HepG2 (cell line): ENCODE data around the gene COL18A1. TPM values are rescaled to one million over a fixed set of nuclear protein-coding genes. Genes with fewer than 3 reads are reported as not detected.
A peak's percentile ranks its signal among the peaks of the same experiment; 100 is the strongest.

Experiments
- ATAC-seq: fragments of 200-7000 bp; cut with Tn5 transposase; 3 replicates; pipeline ENCODE4 v1.9.1; 2020; ENCODE audit warnings: mild to moderate bottlenecking, moderate library complexity
- BruUV-seq: library from RNA; stranded (reverse); fragments of 400-500 nt; replicated peaks from 2 replicates; lab custom pipeline; 2021; lab: Mats Ljungman, UMichigan
- CTCF ChIA-PET: fragments of 300-600 bp; formaldehyde crosslinking; extraction: SDS; loops from one replicate; lab custom pipeline; 2021; ENCODE audit warnings: low total read pairs, inconsistent platforms, low intra/inter-chr PET ratio; lab: Yijun Ruan, JAX
- POLR2A ChIA-PET: fragments of 350-600 bp; sonication (Branson Sonifier 250); formaldehyde crosslinking; loops from one replicate; lab custom pipeline; 2020; ENCODE audit warnings: antibody characterized with exemption, inconsistent platforms; lab: Yijun Ruan, JAX
- DNase-seq: peaks from one replicate; pipeline ENCODE4 v3.0.0-alpha.2; 2015; ENCODE audit warnings: low spot score
- FAIRE-seq: peaks from 3 replicates; lab custom pipeline; 2011; peaks lifted over from hg19 to GRCh38; lab: Jason Lieb, UNC
- H2AFZ ChIP-seq: one replicate; pipeline ENCODE4 v1.6.1; 2011; ENCODE audit warnings: low read length, inconsistent platforms
- H3K27ac ChIP-seq: fragments of 300-600 bp; 3 replicates; pipeline ENCODE4 v1.8.0; 2011; ENCODE audit warnings: mixed run types, mild to moderate bottlenecking, mixed read lengths, low read length, inconsistent platforms; ENCODE audit not compliant: insufficient read depth; ENCODE audit errors: extremely low read length
- H3K27me3 ChIP-seq, 2 experiments: fragments of 200-600 bp in 1 of 2; 2 replicates in 1 of 2; 3 replicates in 1 of 2; pipeline versions ENCODE4 v1.6.0 to v1.8.0; 2011; ENCODE audit warnings: low read length in 2 of 2, mild to moderate bottlenecking in 2 of 2, moderate library complexity in 2 of 2, inconsistent platforms in 1 of 2; ENCODE audit not compliant: insufficient read depth in 2 of 2, control insufficient read depth in 1 of 2
- H3K36me3 ChIP-seq, 2 experiments: fragments of 200-600 bp in 1 of 2; replicated peaks in 1 of 2; 2 replicates in 1 of 2; 3 replicates in 1 of 2; pipeline versions ENCODE4 v1.5.1 to v1.8.0; 2011; ENCODE audit warnings: low read length in 2 of 2, inconsistent platforms in 1 of 2; ENCODE audit not compliant: insufficient read depth in 2 of 2, control insufficient read depth in 1 of 2
- H3K4me1 ChIP-seq: 2 replicates; pipeline ENCODE4 v1.5.1; 2012; ENCODE audit warnings: low read length, inconsistent platforms; ENCODE audit not compliant: insufficient read depth
- H3K4me2 ChIP-seq: 2 replicates; pipeline ENCODE4 v1.6.0; 2011; ENCODE audit warnings: low read depth, low read length, inconsistent platforms
- H3K4me3 ChIP-seq, 3 experiments: fragments of 200-600 bp in 1 of 3; sonication (generic), shearing (Covaris generic) in 1 of 3; replicated peaks in 1 of 3; 2 replicates each; pipeline ENCODE4 v1.5.1; 2011 to 2016; ENCODE audit warnings: low read length in 3 of 3, inconsistent platforms in 2 of 3, low read depth in 2 of 3, mild to moderate bottlenecking in 2 of 3, control low read depth in 1 of 3, mixed read lengths in 1 of 3; ENCODE audit not compliant: insufficient read depth in 1 of 3
- H3K79me2 ChIP-seq: one replicate; pipeline ENCODE4 v1.6.1; 2011; ENCODE audit warnings: low read length, inconsistent platforms; ENCODE audit not compliant: insufficient read depth
- H3K9ac ChIP-seq: 2 replicates; pipeline ENCODE4 v1.6.0; 2011; ENCODE audit warnings: mild to moderate bottlenecking, low read depth, low read length, inconsistent platforms; ENCODE audit not compliant: insufficient read depth
- H3K9me3 ChIP-seq: 2 replicates; pipeline ENCODE4 v1.5.1; 2012; ENCODE audit warnings: mild to moderate bottlenecking, low read length
- H4K20me1 ChIP-seq: 2 replicates; pipeline ENCODE4 v1.6.0; 2011; ENCODE audit warnings: inconsistent platforms, mild to moderate bottlenecking, low read length, moderate library complexity; ENCODE audit not compliant: insufficient read depth
- ATF7 ChIP-seq, 2 experiments: fragments of 450-650 bp in 1 of 2; sonication (generic) in 1 of 2; formaldehyde crosslinking in 1 of 2; IDR thresholded peaks; 2 replicates each; pipeline versions ENCODE4 v1.4.0 to v1.6.1; 2016 to 2020; ENCODE audit warnings: antibody characterized with exemption in 1 of 2, mild to moderate bottlenecking in 1 of 2, missing genetic modification reagents in 1 of 2
- MIER2 ChIP-seq: IDR thresholded peaks from 2 replicates; pipeline ENCODE4 v1.6.1; 2016; ENCODE audit warnings: missing biosample characterization, missing genetic modification reagents
- RAD21 ChIP-seq: fragments of 450-650 bp; formaldehyde crosslinking; IDR thresholded peaks from 2 replicates; pipeline ENCODE4 v1.5.0; 2020; ENCODE audit warnings: mild to moderate bottlenecking
- SAP130 ChIP-seq: IDR thresholded peaks from 2 replicates; pipeline ENCODE4 v1.6.1; 2016; ENCODE audit warnings: low read depth
- TEAD3 ChIP-seq: optimal IDR thresholded peaks from 2 replicates; pipeline ENCODE3; 2016; ENCODE audit warnings: borderline replicate concordance
- ZBTB34 ChIP-seq: sonication (generic); formaldehyde crosslinking; IDR thresholded peaks from 2 replicates; pipeline ENCODE4 v1.8.0; 2022; ENCODE audit warnings: mild to moderate bottlenecking, missing genetic modification reagents
- ZBTB4 ChIP-seq: sonication (generic); formaldehyde crosslinking; IDR thresholded peaks from 2 replicates; pipeline ENCODE4 v1.4.0; 2020; ENCODE audit warnings: missing genetic modification reagents, mild to moderate bottlenecking, borderline replicate concordance
- ZNF781 ChIP-seq: sonication (generic); formaldehyde crosslinking; IDR thresholded peaks from 2 replicates; pipeline ENCODE4 v1.5.1; 2020; ENCODE audit warnings: borderline replicate concordance, mild to moderate bottlenecking, missing genetic modification reagents; ENCODE audit errors: not compliant biosample characterization
- WGBS: methylation state at CpG from one replicate; pipeline ENCODE4 v1.1.6; 2017; ENCODE audit warnings: low lambda C conversion rate; 5-methylcytosine and 5-hydroxymethylcytosine counted together
- in situ Hi-C: cut with HindIII; loops from 2 replicates; pipeline ENCODE4 v1.10.0; 2017; ENCODE audit warnings: low pct_unique_long_range_greater_than_20kb; ENCODE audit not compliant: extremely low pct_ligation_motif_present
- intact Hi-C: fragments of 100-400 bp; cut with micrococcal nuclease; formaldehyde crosslinking; loops from one replicate; pipeline ENCODE4 v1.10.0; 2022; ENCODE audit not compliant: unreplicated experiment
- polyA plus RNA-seq, 8 experiments: library from polyadenylated mRNA; depleted of rRNA in 3 of 8; stranded (reverse) in 7 of 8; unstranded in 1 of 8; fragments of >200 nt; fragmentation: Illumina TruSeq in 4 of 8; extraction: Trizol in 4 of 8; gene quantifications; 2 replicates each; pipeline versions ENCODE4 v1.2.1 to v1.2.3, GENCODE V29; 2011 to 2016; ENCODE audit warnings: low read depth in 4 of 8, missing spikeins in 1 of 8, mixed read lengths in 1 of 8; ENCODE audit not compliant: insufficient read depth in 1 of 8
- total RNA-seq, 5 experiments: library from RNA; depleted of rRNA; stranded (reverse); fragments of >200 nt; fragmentation: Illumina TruSeq; extraction: Trizol; gene quantifications; 2 replicates each; pipeline ENCODE4 v1.2.3, GENCODE V29; 2016; ENCODE audit warnings: low read depth in 1 of 5
- TF ChIP-seq, protein P1 (sequence below): sonication (generic); formaldehyde crosslinking; IDR thresholded peaks from 2 replicates; pipeline ENCODE4 v1.9.0; 2022; ENCODE audit warnings: missing genetic modification reagents, mild to moderate bottlenecking, borderline replicate concordance

COL18A1 gene
- total and polyA plus RNA-seq, 2 of the 13 experiments (the other 11 are each of a cell fraction or from before 2014, with no cell fraction given), result 79.0 to 102 TPM

- Histone ChIP-seq H3K4me3 (no peak overlapping the region), H2AFZ (no peak overlapping the region), H4K20me1 (no peaks in the 10 kb centered on the region), H3K4me2 (peak overlapping the region; percentile 26; the same call in 1 of the 2 replicates), H3K4me1 (peaks cover 68% of the 10 kb centered on the region), H3K27ac (no peak overlapping the region), H3K9me3 (no peaks in the 10 kb centered on the region), H3K27me3 (peaks cover 2 to 59% of the 10 kb centered on the region in 2 experiments), H3K36me3 (no peaks in the 10 kb centered on the region), H3K79me2 (no peaks in the 10 kb centered on the region), H3K9ac (no peak overlapping the region)
- ChIA-PET CTCF (interaction anchor here (1.6 kb wide), 1 partner anchor 53 kb away, joined by 4 read pairs; no protein-coding TSS in a partner anchor), POLR2A (interaction anchor here (1.1 to 1.7 kb wide), 2 partner anchors 22 to 37 kb away, joined by 3 read pairs; no protein-coding TSS in a partner anchor)
- no TSS peak for BruUV-seq
- FAIRE-seq (no peak), DNase-seq (no peak), ATAC-seq (peak; percentile 31)
- 47% methylated on average over 4 of the region's 11 CpGs for WGBS
- TF ChIP-seq ZNF781 (CRISPR knock-in tag), result no peak
- TF ChIP-seq TEAD3 (CRISPR knock-in tag), result peak; percentile 47
- no peak for TF ChIP-seq ZBTB34 (CRISPR knock-in tag)
- intact Hi-C loops (no loop called here), in situ Hi-C loops (no loop called here)
Measured at GRCh38 chr21:45386336-45386727, 18.6 kb upstream of the COL18A1 start.

DNA sequence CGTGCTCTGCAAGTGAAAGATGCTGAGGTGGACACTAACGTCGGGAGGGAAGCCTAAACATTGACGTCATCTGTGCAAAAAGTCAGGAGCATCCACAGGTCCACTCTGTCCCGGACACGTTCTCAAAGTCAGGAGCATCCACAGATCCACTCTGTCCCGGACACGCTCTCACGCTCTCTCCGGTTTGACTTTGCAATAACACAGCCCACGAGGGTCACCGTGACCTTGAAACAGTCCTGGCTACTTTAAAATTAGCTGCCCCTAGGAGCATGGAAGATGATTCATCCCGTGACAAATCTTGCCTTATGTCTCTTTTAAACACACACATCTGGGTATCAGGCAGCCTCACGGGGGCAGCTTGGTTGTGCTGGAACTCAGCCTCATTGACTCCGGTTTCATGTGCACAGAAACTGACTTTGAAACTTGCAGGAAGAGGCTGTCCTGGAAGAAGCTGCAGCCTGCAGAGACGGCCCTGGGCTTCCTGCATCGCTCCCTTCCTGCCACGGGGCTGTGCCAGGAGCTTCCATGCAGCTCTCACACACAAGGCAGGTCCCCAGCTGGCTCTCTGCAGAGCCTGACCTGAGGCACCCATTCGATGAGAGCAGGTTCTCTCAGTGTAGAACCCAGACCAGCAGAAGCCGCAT, 18.1 kb upstream of the COL18A1 start:
- Histone ChIP-seq H3K79me2 (no peaks in the 10 kb centered on the region), H4K20me1 (no peaks in the 10 kb centered on the region), H3K27ac (no peak overlapping the region), H3K4me1 (peaks cover 63% of the 10 kb centered on the region), H3K4me2 (peak overlapping the region; percentile 26; the same call in 1 of the 2 replicates), H3K4me3 (no peak overlapping the region), H2AFZ (no peak overlapping the region), H3K36me3 (no peaks in the 10 kb centered on the region), H3K27me3 (peaks cover 4 to 64% of the 10 kb centered on the region in 2 experiments), H3K9ac (no peak overlapping the region), H3K9me3 (no peaks in the 10 kb centered on the region)
- in situ Hi-C loops (no loop called here), intact Hi-C loops (no loop called here)
- peak; percentile 46 for ATAC-seq
- POLR2A ChIA-PET, result interaction anchor here (1.1 to 1.7 kb wide), 2 partner anchors 22 to 37 kb away, joined by 3 read pairs; no protein-coding TSS in a partner anchor
- peak; percentile 68 for FAIRE-seq
- DNase-seq, result no peak
- no TSS peak for BruUV-seq
- 28% methylated on average over 11 of the region's 20 CpGs for WGBS
- CTCF ChIA-PET, result interaction anchor here (1.6 kb wide), 1 partner anchor 53 kb away, joined by 4 read pairs; no protein-coding TSS in a partner anchor
- no peak for TF ChIP-seq ZBTB4
- peak; percentile 16; the same call in 1 of the 2 replicates for TF ChIP-seq RAD21 (CRISPR knock-in tag)
- 0 out of 2 replicates have a peak, but pooled peaks have one; percentile 3 for TF ChIP-seq SAP130 (CRISPR knock-in tag)
- peak; percentile 83 for TF ChIP-seq ATF7 (IDR thresholded peaks at IDR 0.05)
- TF ChIP-seq ATF7 (CRISPR knock-in tag; IDR thresholded peaks at IDR 0.05), result 0 out of 2 replicates have a peak, but pooled peaks have one; percentile 43
- no peak for TF ChIP-seq MIER2
- TF ChIP-seq, protein P1, sequence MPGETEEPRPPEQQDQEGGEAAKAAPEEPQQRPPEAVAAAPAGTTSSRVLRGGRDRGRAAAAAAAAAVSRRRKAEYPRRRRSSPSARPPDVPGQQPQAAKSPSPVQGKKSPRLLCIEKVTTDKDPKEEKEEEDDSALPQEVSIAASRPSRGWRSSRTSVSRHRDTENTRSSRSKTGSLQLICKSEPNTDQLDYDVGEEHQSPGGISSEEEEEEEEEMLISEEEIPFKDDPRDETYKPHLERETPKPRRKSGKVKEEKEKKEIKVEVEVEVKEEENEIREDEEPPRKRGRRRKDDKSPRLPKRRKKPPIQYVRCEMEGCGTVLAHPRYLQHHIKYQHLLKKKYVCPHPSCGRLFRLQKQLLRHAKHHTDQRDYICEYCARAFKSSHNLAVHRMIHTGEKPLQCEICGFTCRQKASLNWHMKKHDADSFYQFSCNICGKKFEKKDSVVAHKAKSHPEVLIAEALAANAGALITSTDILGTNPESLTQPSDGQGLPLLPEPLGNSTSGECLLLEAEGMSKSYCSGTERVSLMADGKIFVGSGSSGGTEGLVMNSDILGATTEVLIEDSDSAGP (CRISPR knock-in tag), result peak; percentile 27; the same call in 1 of the 2 replicates
